ENCODE data around the gene SLCO2A1.

- TF ChIP-seq CTCF (IDR thresholded peaks at IDR 0.05; ENCODE audit: low read length) (no peak), EZH2 (optimal IDR thresholded peaks at IDR 0.05; ENCODE audit: low read depth, low read length) (no peak), EZH2phosphoT487 (IDR thresholded peaks at IDR 0.05; ENCODE audit: low read length) (no peak)
These were observed 142.5 kb downstream of the SLCO2A1 start for GRCh38 chr3:133887074-133887802.

All from MM.1S (cell line).